GM19025 (cell line): ENCODE measurements around the gene C5orf52.

Experiments used
- ATAC-seq: cut with Tn5 transposase; IDR thresholded peaks from one replicate; pipeline ENCODE4 v1.9.1; 2021; ENCODE audit warnings: mild to moderate bottlenecking, low read depth, moderate library complexity; ENCODE audit not compliant: unreplicated experiment

C5orf52 gene

GRCh38 chr5:157670662-157671591, at the start of gene C5orf52:
TSS of gene C5orf52 (plus strand) at chr5:157671533. CDS start at chr5:157671615, 82 bp downstream.
- no peak for ATAC-seq

DNA sequence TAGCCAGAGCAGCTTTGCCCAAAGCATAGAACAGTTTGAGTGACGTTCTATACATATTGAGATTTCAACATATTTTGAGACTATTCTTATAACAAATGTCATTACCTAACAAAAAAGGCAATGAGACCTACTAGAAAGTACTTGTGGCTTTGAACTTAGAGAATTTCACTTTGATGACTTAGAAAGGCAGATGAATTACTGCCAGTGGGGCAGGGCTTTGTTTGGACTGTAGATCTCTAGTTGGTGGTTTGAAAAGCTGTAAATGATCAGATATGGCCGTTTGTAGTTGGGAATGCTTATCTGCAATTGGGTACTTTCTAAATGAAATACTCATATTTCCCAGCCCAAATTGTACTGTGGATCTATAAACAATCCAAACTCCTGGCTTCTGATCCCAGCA, 47.2 kb upstream of the C5orf52 start:
- no peak for ATAC-seq

DNA sequence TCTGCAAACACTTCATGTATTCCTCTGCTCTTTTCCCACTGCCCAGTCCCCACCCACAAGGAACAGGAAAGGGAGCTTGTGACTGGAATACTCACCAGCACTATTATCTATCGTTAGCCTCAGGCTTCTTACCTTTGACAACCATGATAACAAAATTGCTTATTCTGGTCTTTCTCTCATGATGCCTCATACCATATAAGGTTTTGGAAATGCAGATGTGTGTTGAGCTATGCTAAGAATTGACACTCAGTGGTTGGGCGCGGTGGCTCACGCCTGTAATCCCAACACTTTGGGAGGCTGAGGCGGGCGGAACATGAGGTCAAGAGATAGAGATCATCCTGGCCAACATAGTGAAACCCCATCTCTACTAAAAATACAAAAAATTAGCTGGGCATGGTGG, 44.5 kb upstream of the C5orf52 start:
- ATAC-seq = no peak

GRCh38 chr5:157630341-157630740, 41.0 kb upstream of the C5orf52 start:
- no peak for ATAC-seq

- ATAC-seq = no peak
Observed at GRCh38 chr5:157640406-157641066, 30.8 kb upstream of the C5orf52 start.

- ATAC-seq = no peak
Observed at GRCh38 chr5:157648275-157648990, 22.9 kb upstream of the C5orf52 start.

GRCh38 chr5:157649101-157649500, 22.2 kb upstream of the C5orf52 start:
- no peak for ATAC-seq

DNA sequence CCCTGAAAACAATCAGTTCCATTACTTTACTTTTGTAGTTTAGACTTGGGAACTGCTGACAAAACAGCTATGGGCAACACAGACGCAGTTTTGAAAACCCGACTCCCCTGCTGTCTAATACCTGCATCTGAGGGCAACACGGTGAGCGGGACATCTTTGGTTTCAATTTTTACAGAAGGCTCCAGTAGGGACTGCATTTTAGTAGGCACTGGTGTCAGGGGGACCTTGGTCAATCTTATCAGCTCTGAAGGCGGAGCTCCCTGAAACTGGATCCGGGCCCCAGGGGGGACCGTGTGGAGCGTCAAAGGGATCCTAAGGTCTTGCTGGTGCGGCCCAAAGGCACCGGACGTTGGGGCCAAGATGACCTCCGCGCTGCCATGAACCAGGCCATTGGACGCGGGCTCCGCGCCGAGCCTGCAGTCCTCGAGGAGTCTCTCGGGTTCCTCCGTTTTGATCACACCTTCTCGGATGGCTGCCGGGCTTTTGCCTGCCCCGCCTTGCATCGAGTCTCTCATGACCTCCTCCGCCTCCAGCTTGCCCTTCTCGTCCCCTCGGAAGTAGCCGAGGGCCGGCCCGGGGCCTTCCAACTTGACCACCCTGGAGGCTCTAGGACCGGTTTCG, 20.2 kb upstream of the C5orf52 start:
- ATAC-seq = no peak

DNA sequence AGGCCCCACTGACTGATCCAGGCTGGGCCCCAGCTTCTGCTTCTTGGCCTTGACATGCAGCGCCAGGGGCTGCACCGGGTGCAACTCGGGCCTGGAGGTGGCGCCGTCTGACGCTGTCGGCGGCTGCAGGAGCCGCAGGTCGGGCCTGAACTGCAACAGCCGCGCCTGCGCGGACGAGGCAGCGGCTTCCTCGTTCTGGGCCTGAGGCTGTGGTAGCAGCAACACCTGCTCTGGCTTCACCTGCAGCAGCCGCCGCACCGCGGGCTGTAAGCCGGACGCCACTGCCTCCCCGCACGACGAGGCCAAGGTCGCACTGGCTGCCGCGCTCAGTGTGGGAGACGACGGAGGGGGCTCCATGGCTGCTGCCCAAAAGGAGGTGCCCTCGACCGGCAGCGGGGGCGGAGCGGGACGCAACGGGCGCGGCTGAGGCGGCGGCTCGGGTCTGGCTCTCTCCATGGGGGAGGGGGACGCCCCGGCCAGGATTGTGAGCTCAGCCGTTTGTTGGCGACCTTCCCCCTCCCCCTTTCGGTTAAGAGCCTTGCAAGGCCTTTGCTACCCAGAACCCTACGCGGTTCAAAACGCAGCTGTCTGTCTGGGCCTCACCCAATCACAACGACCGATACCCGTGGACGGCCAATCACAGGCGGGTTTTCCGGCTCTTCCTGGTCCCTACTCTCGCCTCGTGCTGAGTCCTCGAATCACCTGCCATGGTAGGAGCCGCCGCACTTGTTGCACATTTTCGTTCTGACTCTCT, 19.5 kb upstream of the C5orf52 start:
- ATAC-seq = no peak

DNA sequence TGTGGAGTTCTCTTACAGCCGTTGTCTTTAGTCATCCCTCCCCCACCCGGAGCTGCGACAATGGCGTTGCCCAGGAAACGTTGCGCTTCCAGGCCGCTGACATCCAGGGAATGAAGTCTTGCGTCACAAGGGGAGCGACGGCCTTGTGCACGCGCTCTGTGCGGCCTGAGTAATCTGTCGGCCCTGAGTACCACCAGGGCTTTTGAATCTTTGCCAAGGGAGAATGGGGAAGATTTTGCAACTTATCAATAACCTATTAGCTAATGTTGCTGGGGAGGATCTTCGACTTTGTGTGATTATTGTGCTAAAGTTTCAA, 19.0 kb upstream of the C5orf52 start, which contains the start of gene SOX30:
Gene SOX30, minus strand, starts transcription at position 62 of the 316 bp plus-strand sequence. CDS start 360 bp downstream, outside the sequence.
- no peak for ATAC-seq

DNA sequence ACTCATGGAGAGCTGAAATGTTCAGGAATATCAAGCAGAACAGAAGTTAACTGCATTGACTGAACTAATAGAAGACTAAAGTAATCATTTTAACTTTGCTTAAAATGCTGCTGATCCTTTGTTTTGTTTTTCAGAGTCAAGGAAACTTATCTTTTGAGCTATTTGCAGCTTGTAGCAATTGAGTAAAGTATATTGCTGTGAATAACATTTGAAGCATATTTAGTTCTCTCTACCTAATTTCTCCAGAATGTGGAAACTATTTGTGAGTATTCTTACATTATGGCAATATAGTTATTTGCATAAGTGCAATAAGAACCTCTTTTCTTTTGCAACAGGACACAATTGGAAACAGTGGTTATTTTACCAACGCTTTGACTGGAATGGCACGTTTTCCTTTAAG, 13.8 kb upstream of the C5orf52 start:
- no peak for ATAC-seq

GRCh38 chr5:157658893-157659292, 12.4 kb upstream of the C5orf52 start:
- no peak for ATAC-seq

GRCh38 chr5:157659868-157660660, 11.3 kb upstream of the C5orf52 start:
- ATAC-seq = no peak

- no peak for ATAC-seq
Observed at GRCh38 chr5:157665467-157666070, 5.8 kb upstream of the C5orf52 start.

DNA sequence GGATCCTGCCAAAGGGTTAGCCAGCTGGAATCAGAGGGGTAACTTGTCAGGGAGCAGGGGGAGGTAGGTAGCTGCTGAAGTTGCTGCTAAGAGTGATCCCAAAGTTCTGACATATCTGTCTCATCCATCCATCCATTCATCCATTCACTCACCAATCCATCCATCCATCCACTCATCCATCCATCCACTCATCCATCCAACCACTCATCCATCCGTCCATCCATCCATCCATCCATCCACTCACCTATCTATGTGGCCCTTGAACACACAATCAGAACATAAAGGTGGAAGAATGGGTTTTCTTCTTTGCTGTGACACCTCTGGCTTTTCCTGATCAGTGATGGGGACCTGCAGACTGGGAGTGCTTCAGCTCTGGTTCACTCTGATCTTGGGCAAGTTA, 3.0 kb upstream of the C5orf52 start:
- ATAC-seq = no peak

DNA sequence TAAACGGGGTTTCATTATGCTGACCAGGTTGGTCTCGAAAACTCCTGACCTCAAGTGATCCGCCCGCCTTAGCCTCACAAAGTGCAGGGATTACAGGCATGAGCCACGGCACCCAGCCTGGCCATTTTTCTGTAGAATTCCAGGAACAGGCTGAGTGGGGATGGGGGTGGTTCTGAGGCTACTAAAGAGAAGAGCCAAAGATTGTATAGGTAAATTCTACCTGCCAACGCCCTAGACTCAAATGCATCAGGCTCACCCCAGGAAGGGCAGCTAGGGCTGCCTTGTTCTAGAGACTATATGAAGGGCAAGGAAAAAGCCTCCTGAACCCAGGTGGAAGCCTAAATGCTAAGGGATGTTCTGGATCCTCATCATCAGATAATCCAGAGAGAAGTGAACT, 1.6 kb upstream of the C5orf52 start:
- no peak for ATAC-seq

DNA sequence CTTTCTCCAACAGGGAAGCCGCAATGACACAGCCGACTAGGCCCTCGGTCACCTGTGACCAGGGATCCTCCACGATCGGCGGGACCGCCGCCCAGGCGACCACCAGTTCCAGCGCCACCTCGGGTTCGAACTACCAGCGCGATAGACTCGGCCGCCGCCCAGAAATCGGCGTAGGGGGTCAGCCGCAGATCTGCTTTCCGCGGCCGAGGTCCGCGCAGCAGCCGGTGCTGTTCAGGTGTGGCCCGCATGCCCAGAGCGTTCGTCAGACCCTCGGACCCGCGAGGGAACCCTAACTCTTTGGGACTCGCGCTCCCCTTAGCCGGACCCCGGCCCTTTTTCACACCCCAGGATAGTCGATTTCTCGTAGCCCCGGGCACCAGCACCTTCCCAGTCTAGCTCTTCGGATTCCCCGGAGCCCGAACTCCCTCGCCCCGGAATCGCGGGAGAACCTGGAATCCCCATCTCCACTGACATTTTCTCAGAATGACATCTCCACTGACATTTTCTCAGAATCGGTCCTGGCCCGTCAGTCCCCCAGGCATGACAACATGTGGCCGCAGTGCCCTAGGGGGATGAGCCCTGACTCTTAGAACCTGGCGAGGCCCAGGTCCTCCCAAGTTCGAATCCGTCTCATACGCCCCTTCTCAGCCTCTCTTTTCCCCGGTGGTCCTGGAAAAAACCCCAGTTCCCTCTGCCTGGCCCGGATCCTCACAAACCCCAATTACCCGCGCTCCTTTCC, 428 bp downstream of the C5orf52 start:
- no peak for ATAC-seq

GRCh38 chr5:157672976-157673375, 1.6 kb downstream of the C5orf52 start:
- ATAC-seq = no peak
